ENCODE results near the gene RNF144A.

RNF144A gene

GRCh38 chr2:6968319-6969100 is 51.3 kb downstream of the RNF144A start:
- H3K36me3 ChIP-seq (ENCODE audit: insufficient read depth, insufficient read length, low read length): peaks cover 2% of the 10 kb centered on the region
- H3K4me3 ChIP-seq (ENCODE audit: insufficient read length, low read depth): no peak overlapping the region
- H3K9ac ChIP-seq (ENCODE audit: insufficient read length, low read depth): no peak overlapping the region
- H3K9me3 ChIP-seq (ENCODE audit: insufficient read depth, low read length): no peaks in the 10 kb centered on the region
- no peaks in the 10 kb centered on the region for H3K4me1 ChIP-seq (ENCODE audit: insufficient read depth, insufficient read length)
- DNase-seq (ENCODE audit: low read depth, low spot score): no peak
- no peaks in the 10 kb centered on the region for H3K27me3 ChIP-seq (ENCODE audit: insufficient read depth, insufficient read length)
- TF ChIP-seq ZNF274 (IDR thresholded peaks at IDR 0.05; ENCODE audit: low read depth, low read length) (no peak), YY1 (IDR thresholded peaks at IDR 0.05; ENCODE audit: insufficient read depth, insufficient read length) (no peak), SUZ12 (IDR thresholded peaks at IDR 0.05; ENCODE audit: extremely low read depth, insufficient read depth, insufficient read length) (no peak)

- no peak for TF ChIP-seq ZNF274 (IDR thresholded peaks at IDR 0.05; ENCODE audit: low read depth, low read length)
- TF ChIP-seq YY1 (IDR thresholded peaks at IDR 0.05; ENCODE audit: insufficient read depth, insufficient read length): no peak
- no peak for TF ChIP-seq SUZ12 (IDR thresholded peaks at IDR 0.05; ENCODE audit: extremely low read depth, insufficient read depth, insufficient read length)
- no peaks in the 10 kb centered on the region; the same call in 1 of the 2 replicates for H3K9me3 ChIP-seq (ENCODE audit: insufficient read depth, low read length)
- no peaks in the 10 kb centered on the region for H3K4me1 ChIP-seq (ENCODE audit: insufficient read depth, insufficient read length)
- DNase-seq (ENCODE audit: low read depth, low spot score): no peak
- H3K27me3 ChIP-seq (ENCODE audit: insufficient read depth, insufficient read length): no peaks in the 10 kb centered on the region
- peaks cover 2% of the 10 kb centered on the region for H3K36me3 ChIP-seq (ENCODE audit: insufficient read depth, insufficient read length, low read length)
- H3K4me3 ChIP-seq (ENCODE audit: insufficient read length, low read depth): no peak overlapping the region
- H3K9ac ChIP-seq (ENCODE audit: insufficient read length, low read depth): no peak overlapping the region
Measured at GRCh38 chr2:6970551-6970950, 53.3 kb downstream of the RNF144A start.

GRCh38 chr2:6970976-6971480 is 53.8 kb downstream of the RNF144A start:
- Histone ChIP-seq H3K4me1 (ENCODE audit: insufficient read depth, insufficient read length) (no peaks in the 10 kb centered on the region), H3K4me3 (ENCODE audit: insufficient read length, low read depth) (no peak overlapping the region), H3K9me3 (ENCODE audit: insufficient read depth, low read length) (no peaks in the 10 kb centered on the region; the same call in 1 of the 2 replicates), H3K36me3 (ENCODE audit: insufficient read depth, insufficient read length, low read length) (peaks cover 2% of the 10 kb centered on the region), H3K9ac (ENCODE audit: insufficient read length, low read depth) (no peak overlapping the region), H3K27me3 (ENCODE audit: insufficient read depth, insufficient read length) (no peaks in the 10 kb centered on the region)
- TF ChIP-seq YY1 (IDR thresholded peaks at IDR 0.05; ENCODE audit: insufficient read depth, insufficient read length): no peak
- TF ChIP-seq SUZ12 (IDR thresholded peaks at IDR 0.05; ENCODE audit: extremely low read depth, insufficient read depth, insufficient read length): no peak
- no peak for TF ChIP-seq ZNF274 (IDR thresholded peaks at IDR 0.05; ENCODE audit: low read depth, low read length)
- no peak for DNase-seq (ENCODE audit: low read depth, low spot score)

- Histone ChIP-seq H3K27me3 (ENCODE audit: insufficient read depth, insufficient read length) (no peaks in the 10 kb centered on the region), H3K4me1 (ENCODE audit: insufficient read depth, insufficient read length) (no peaks in the 10 kb centered on the region), H3K9me3 (ENCODE audit: insufficient read depth, low read length) (no peaks in the 10 kb centered on the region; the same call in 1 of the 2 replicates), H3K36me3 (ENCODE audit: insufficient read depth, insufficient read length, low read length) (peaks cover 2% of the 10 kb centered on the region), H3K9ac (ENCODE audit: insufficient read length, low read depth) (no peak overlapping the region), H3K4me3 (ENCODE audit: insufficient read length, low read depth) (no peak overlapping the region)
- TF ChIP-seq ZNF274 (IDR thresholded peaks at IDR 0.05; ENCODE audit: low read depth, low read length) (no peak), YY1 (IDR thresholded peaks at IDR 0.05; ENCODE audit: insufficient read depth, insufficient read length) (no peak), SUZ12 (IDR thresholded peaks at IDR 0.05; ENCODE audit: extremely low read depth, insufficient read depth, insufficient read length) (no peak)
- no peak for DNase-seq (ENCODE audit: low read depth, low spot score)
Measured at GRCh38 chr2:6971502-6971901, 54.3 kb downstream of the RNF144A start.

- no peak for DNase-seq (ENCODE audit: low read depth, low spot score)
Measured at GRCh38 chr2:6972067-6972710, 55.0 kb downstream of the RNF144A start.

GRCh38 chr2:6973895-6974545 is 56.8 kb downstream of the RNF144A start:
- no peak for DNase-seq (ENCODE audit: low read depth, low spot score)

More at GRCh38 chr2:6972067-6972710, 55.0 kb downstream of the RNF144A start:
- H3K36me3 ChIP-seq (ENCODE audit: insufficient read depth, insufficient read length, low read length): peaks cover 2% of the 10 kb centered on the region
- H3K4me3 ChIP-seq (ENCODE audit: insufficient read length, low read depth): no peak overlapping the region
- no peak overlapping the region for H3K9ac ChIP-seq (ENCODE audit: insufficient read length, low read depth)
- no peaks in the 10 kb centered on the region for H3K27me3 ChIP-seq (ENCODE audit: insufficient read depth, insufficient read length)
- H3K9me3 ChIP-seq (ENCODE audit: insufficient read depth, low read length): no peaks in the 10 kb centered on the region; the same call in 1 of the 2 replicates
- TF ChIP-seq SUZ12 (IDR thresholded peaks at IDR 0.05; ENCODE audit: extremely low read depth, insufficient read depth, insufficient read length) (no peak), ZNF274 (IDR thresholded peaks at IDR 0.05; ENCODE audit: low read depth, low read length) (no peak), YY1 (IDR thresholded peaks at IDR 0.05; ENCODE audit: insufficient read depth, insufficient read length) (no peak)
- no peaks in the 10 kb centered on the region for H3K4me1 ChIP-seq (ENCODE audit: insufficient read depth, insufficient read length)

More at GRCh38 chr2:6973895-6974545, 56.8 kb downstream of the RNF144A start:
- H3K9ac ChIP-seq (ENCODE audit: insufficient read length, low read depth): no peak overlapping the region
- H3K4me3 ChIP-seq (ENCODE audit: insufficient read length, low read depth): no peak overlapping the region
- no peaks in the 10 kb centered on the region; the same call in 1 of the 2 replicates for H3K9me3 ChIP-seq (ENCODE audit: insufficient read depth, low read length)
- H3K4me1 ChIP-seq (ENCODE audit: insufficient read depth, insufficient read length): no peaks in the 10 kb centered on the region
- no peaks in the 10 kb centered on the region for H3K27me3 ChIP-seq (ENCODE audit: insufficient read depth, insufficient read length)
- no peak for TF ChIP-seq ZNF274 (IDR thresholded peaks at IDR 0.05; ENCODE audit: low read depth, low read length)
- TF ChIP-seq YY1 (IDR thresholded peaks at IDR 0.05; ENCODE audit: insufficient read depth, insufficient read length): no peak
- no peak for TF ChIP-seq SUZ12 (IDR thresholded peaks at IDR 0.05; ENCODE audit: extremely low read depth, insufficient read depth, insufficient read length)
- peaks cover 2% of the 10 kb centered on the region for H3K36me3 ChIP-seq (ENCODE audit: insufficient read depth, insufficient read length, low read length)

All from NT2/D1 (cell line).